ENCODE measurements around the gene SPOCK3.
"Not testable (repeated sequence)": the region's sequence is repeated elsewhere in the genome, so short reads cannot be mapped to it uniquely, and the experiment has no call there.

SPOCK3 gene

DNA sequence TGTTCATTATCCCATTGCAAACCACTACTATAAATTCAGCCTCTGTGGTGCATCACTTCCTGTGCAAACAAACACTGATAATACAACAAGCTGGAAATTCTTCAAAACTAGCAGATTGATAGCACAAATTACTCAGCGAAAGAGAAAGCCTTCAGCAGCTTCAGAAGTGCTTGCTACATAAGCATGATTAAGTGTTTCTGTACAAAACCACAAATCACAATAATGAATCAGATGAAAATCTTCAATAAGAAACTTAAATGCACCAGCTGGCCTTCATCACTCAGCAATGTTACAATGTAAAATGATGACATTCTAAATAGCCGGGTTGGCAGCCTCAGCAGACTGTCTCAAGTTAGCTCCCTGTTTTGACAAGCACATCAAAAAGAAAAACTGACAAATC, 262.2 kb downstream of the SPOCK3 start:
- TF ChIP-seq, protein P1, sequence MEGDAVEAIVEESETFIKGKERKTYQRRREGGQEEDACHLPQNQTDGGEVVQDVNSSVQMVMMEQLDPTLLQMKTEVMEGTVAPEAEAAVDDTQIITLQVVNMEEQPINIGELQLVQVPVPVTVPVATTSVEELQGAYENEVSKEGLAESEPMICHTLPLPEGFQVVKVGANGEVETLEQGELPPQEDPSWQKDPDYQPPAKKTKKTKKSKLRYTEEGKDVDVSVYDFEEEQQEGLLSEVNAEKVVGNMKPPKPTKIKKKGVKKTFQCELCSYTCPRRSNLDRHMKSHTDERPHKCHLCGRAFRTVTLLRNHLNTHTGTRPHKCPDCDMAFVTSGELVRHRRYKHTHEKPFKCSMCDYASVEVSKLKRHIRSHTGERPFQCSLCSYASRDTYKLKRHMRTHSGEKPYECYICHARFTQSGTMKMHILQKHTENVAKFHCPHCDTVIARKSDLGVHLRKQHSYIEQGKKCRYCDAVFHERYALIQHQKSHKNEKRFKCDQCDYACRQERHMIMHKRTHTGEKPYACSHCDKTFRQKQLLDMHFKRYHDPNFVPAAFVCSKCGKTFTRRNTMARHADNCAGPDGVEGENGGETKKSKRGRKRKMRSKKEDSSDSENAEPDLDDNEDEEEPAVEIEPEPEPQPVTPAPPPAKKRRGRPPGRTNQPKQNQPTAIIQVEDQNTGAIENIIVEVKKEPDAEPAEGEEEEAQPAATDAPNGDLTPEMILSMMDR (IDR thresholded peaks at IDR 0.05): no peak
- H3K27ac Mint-ChIP-seq: no peak overlapping the region
- peaks cover 5% of the 10 kb centered on the region for H3K36me3 Mint-ChIP-seq (ENCODE audit: low read depth)
- no peak overlapping the region for H3K4me3 Mint-ChIP-seq
- no peaks in the 10 kb centered on the region for H3K4me1 Mint-ChIP-seq
- H3K27me3 Mint-ChIP-seq (ENCODE audit: low read depth, poor library complexity): no peaks in the 10 kb centered on the region
- no peak for DNase-seq
- H3K9me3 Mint-ChIP-seq: peaks cover 26% of the 10 kb centered on the region

DNA sequence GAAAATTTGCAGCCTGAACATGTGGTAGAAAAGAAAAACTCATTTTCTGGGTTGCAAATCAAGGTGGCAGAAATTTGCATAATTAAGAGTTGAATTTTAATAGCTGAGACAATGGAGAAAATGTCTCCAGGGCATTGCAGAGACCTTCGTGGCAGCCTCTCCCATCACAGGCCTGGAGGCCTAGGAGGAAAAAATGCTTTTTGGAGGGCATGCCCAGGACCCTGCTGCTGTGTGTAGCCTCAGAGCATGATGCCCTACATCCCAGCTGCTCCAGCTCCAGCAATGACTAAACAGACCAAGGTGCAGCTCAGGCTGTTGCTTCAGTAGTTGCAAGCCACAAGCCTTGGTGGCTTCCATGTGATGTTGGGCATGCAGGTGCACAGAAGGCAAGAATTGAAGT, 266.1 kb downstream of the SPOCK3 start:
- not testable (repeated sequence) for H3K4me1 Mint-ChIP-seq; DNase-seq; H3K36me3 Mint-ChIP-seq (ENCODE audit: low read depth); H3K27ac Mint-ChIP-seq; H3K27me3 Mint-ChIP-seq (ENCODE audit: low read depth, poor library complexity); H3K4me3 Mint-ChIP-seq
- peaks cover 29% of the 10 kb centered on the region for H3K9me3 Mint-ChIP-seq

DNA sequence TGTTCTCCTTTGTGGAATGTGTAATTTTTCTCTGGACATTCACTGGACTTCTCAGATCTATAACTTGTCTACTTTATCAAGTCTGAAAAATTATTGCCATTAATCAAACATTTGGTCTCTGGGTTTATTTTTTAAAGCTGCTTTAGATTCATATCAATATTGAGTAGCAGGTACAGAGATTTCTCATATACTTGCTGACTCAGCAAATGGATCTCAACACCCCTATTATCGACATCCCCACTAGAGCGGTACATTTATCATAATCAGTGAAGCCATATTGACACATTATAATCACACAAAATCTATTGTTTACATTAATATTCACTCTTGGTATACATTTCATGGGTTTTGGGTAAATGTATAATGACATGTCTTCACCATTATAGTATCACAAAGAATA, 268.7 kb downstream of the SPOCK3 start:
- DNase-seq: no peak
- no peak overlapping the region for H3K4me3 Mint-ChIP-seq

DNA sequence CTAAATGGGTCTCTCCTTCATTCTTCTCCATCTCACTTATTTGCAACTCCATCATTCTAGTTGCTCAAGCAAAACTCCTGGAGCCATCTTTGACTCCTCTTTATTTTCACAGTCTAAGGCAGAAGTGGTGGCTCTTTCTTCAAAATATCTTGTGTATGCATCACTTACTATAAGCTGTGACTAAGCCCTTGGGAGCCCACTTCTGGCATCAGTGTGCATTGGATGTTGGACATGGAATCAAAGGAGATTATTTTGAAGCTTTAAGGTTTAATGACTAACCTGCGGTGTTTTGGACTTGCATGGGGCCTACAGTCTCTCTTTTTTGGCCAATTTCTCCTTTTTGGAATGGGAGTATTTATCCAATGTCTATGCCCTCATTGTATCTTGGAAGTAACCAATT, 276.8 kb downstream of the SPOCK3 start:
- TF ChIP-seq, protein P1 (IDR thresholded peaks at IDR 0.05): no peak
- H3K27ac Mint-ChIP-seq: no peak overlapping the region
- H3K27me3 Mint-ChIP-seq (ENCODE audit: low read depth, poor library complexity): no peaks in the 10 kb centered on the region
- DNase-seq: no peak
- H3K4me3 Mint-ChIP-seq: no peak overlapping the region
- no peaks in the 10 kb centered on the region for H3K4me1 Mint-ChIP-seq
- no peaks in the 10 kb centered on the region for H3K36me3 Mint-ChIP-seq (ENCODE audit: low read depth)
- peaks cover 11% of the 10 kb centered on the region for H3K9me3 Mint-ChIP-seq

More for the DNA sequence above, 268.7 kb downstream of the SPOCK3 start:
- Mint-ChIP-seq H3K36me3 (ENCODE audit: low read depth) (peaks cover 5% of the 10 kb centered on the region), H3K9me3 (peaks cover 29% of the 10 kb centered on the region), H3K27ac (no peak overlapping the region), H3K4me1 (no peaks in the 10 kb centered on the region), H3K27me3 (ENCODE audit: low read depth, poor library complexity) (no peaks in the 10 kb centered on the region)
- TF ChIP-seq, protein P1 (IDR thresholded peaks at IDR 0.05): no peak

DNA sequence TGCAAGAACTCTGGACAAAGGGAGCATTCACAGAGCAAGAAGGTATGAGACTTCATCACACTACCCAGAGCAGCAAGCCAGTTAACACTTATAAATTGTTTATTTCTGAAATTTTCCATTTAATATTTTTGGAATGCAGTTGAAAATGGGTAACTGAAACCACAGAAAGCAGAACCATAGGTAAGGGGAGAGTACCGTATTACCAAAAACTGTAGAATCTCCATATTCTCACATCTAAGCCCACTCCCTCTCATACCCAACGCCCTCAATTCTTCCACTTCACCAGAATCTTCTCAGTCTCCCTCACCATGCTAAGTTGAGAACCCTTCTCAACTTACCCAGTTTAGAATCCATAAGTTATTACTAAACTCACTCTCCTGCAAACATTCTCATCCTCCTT, 277.8 kb downstream of the SPOCK3 start:
- TF ChIP-seq, protein P1 (IDR thresholded peaks at IDR 0.05): no peak
- H3K4me3 Mint-ChIP-seq: no peak overlapping the region
- H3K9me3 Mint-ChIP-seq: peaks cover 12% of the 10 kb centered on the region
- no peak for DNase-seq
- H3K4me1 Mint-ChIP-seq: no peaks in the 10 kb centered on the region
- H3K27ac Mint-ChIP-seq: no peak overlapping the region
- no peaks in the 10 kb centered on the region for H3K36me3 Mint-ChIP-seq (ENCODE audit: low read depth)
- no peaks in the 10 kb centered on the region for H3K27me3 Mint-ChIP-seq (ENCODE audit: low read depth, poor library complexity)

DNA sequence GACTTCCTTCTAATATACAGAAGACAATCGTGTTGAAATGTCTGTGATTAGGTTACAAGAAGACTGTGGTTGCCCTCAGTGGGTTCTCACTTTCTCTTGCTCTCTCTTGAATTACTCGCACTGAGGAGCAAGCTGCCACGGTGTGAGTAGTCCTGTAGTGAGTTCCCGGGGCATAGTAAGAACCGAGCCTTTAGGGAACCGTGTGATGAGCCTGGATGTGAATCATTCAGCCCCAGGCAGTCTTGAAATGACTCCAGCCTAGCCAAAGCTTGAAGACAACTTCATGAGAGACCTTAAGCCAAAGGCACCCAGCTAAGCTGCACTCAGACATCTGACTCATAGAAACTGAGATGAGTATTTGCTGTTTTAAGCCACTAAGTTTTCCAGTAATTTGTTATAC, 292.7 kb downstream of the SPOCK3 start:
- Mint-ChIP-seq H3K27me3 (ENCODE audit: low read depth, poor library complexity) (no peaks in the 10 kb centered on the region), H3K9me3 (no peaks in the 10 kb centered on the region), H3K4me3 (no peak overlapping the region), H3K36me3 (ENCODE audit: low read depth) (no peaks in the 10 kb centered on the region), H3K4me1 (no peaks in the 10 kb centered on the region), H3K27ac (no peak overlapping the region)
- TF ChIP-seq, protein P1 (IDR thresholded peaks at IDR 0.05): no peak
- no peak for DNase-seq
